Tibial nerve (tissue), 4 donors: ENCODE data around the gene INPP5E.

Source experiments
- EP300 ChIP-seq, 2 donors: sonication (generic); formaldehyde crosslinking; IDR thresholded peaks; one replicate each; pipeline ENCODE4 v1.6.1; 2017; ENCODE audit warnings: antibody characterized with exemption in 2 of 2, mild to moderate bottlenecking in 1 of 2
- POLR2A ChIP-seq, 2 donors: fragments of 450-650 bp; IDR thresholded peaks; one replicate each; pipeline ENCODE4 v1.6.1; 2017; ENCODE audit warnings: antibody characterized with exemption in 2 of 2, mild to moderate bottlenecking in 2 of 2, moderate library complexity in 2 of 2
- TF ChIP-seq, protein P1 (sequence below), 5 experiments: fragments of 200-600 bp in 3 of 5; fragments of 450-650 bp in 2 of 5; sonication (generic) in 3 of 5; IDR thresholded peaks; one replicate each; pipeline ENCODE4 v1.5.1; 2016 to 2019; ENCODE audit warnings: antibody characterized with exemption in 5 of 5, mild to moderate bottlenecking in 3 of 5, moderate library complexity in 2 of 5

DNA sequence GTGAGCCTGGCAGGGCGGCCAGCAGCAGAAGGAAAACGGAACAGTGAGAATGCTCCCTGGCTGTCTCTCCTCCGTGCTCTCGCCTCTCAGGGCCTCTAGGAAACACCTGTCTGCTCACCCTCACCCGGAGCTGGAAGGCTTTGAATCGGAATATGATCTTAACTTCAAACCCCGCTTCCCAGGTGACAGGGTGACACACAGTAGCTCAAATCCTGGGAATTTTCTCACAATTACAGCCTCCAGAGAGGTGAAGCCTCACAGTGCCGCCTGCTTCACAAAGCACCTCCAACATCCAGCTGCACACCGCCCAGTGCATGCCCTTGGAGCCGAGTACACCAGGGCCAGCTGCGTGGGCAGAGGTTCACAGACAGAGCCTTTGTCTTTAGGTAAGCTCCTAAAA, 30.7 kb upstream of the INPP5E start:
- TF ChIP-seq, protein P1, sequence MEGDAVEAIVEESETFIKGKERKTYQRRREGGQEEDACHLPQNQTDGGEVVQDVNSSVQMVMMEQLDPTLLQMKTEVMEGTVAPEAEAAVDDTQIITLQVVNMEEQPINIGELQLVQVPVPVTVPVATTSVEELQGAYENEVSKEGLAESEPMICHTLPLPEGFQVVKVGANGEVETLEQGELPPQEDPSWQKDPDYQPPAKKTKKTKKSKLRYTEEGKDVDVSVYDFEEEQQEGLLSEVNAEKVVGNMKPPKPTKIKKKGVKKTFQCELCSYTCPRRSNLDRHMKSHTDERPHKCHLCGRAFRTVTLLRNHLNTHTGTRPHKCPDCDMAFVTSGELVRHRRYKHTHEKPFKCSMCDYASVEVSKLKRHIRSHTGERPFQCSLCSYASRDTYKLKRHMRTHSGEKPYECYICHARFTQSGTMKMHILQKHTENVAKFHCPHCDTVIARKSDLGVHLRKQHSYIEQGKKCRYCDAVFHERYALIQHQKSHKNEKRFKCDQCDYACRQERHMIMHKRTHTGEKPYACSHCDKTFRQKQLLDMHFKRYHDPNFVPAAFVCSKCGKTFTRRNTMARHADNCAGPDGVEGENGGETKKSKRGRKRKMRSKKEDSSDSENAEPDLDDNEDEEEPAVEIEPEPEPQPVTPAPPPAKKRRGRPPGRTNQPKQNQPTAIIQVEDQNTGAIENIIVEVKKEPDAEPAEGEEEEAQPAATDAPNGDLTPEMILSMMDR (IDR thresholded peaks at IDR 0.05) = no peak
- TF ChIP-seq EP300 (IDR thresholded peaks at IDR 0.05) (no peak), POLR2A (IDR thresholded peaks at IDR 0.05) (no peak)
